HG02884 (cell line): ENCODE data around the gene CLEC3A.
"Not testable (repeated sequence)": the region's sequence is repeated elsewhere in the genome, so short reads cannot be mapped to it uniquely, and the experiment has no call there.

Experiments
- ATAC-seq: cut with Tn5 transposase; IDR thresholded peaks from one replicate; pipeline ENCODE4 v1.9.1; 2021; ENCODE audit warnings: mild to moderate bottlenecking, moderate library complexity; ENCODE audit not compliant: unreplicated experiment

The CLEC3A gene

GRCh38 chr16:78025631-78026030 lies 3.3 kb downstream of the CLEC3A start:
- no peak for ATAC-seq

- ATAC-seq = no peak
These were observed 5.7 kb downstream of the CLEC3A start for GRCh38 chr16:78028018-78028417.

- no peak for ATAC-seq
These were observed 12.2 kb downstream of the CLEC3A start for GRCh38 chr16:78034530-78034929.

- ATAC-seq = no peak
These were observed 12.7 kb downstream of the CLEC3A start for GRCh38 chr16:78035012-78035411.

- no peak for ATAC-seq
These were observed 18.0 kb downstream of the CLEC3A start for GRCh38 chr16:78040396-78040795.

- ATAC-seq = no peak
These were observed 23.7 kb downstream of the CLEC3A start for GRCh38 chr16:78045865-78046581.

- ATAC-seq = no peak
These were observed 26.0 kb downstream of the CLEC3A start for GRCh38 chr16:78048319-78048718.

GRCh38 chr16:78050734-78051400 lies 28.5 kb downstream of the CLEC3A start:
- no peak for ATAC-seq

- no peak for ATAC-seq
These were observed 35.6 kb downstream of the CLEC3A start for GRCh38 chr16:78057803-78058564.

GRCh38 chr16:78059806-78060205 lies 37.5 kb downstream of the CLEC3A start:
- not testable (repeated sequence) for ATAC-seq

- no peak for ATAC-seq
These were observed 37.9 kb downstream of the CLEC3A start for GRCh38 chr16:78060295-78060694.

GRCh38 chr16:78060809-78061208 lies 38.5 kb downstream of the CLEC3A start:
- no peak for ATAC-seq

GRCh38 chr16:78065319-78065718 lies 43.0 kb downstream of the CLEC3A start:
- ATAC-seq = no peak

GRCh38 chr16:78069913-78070312 lies 47.6 kb downstream of the CLEC3A start:
- no peak for ATAC-seq

GRCh38 chr16:78072275-78072674 lies 49.9 kb downstream of the CLEC3A start:
- no peak for ATAC-seq

GRCh38 chr16:78075800-78076199 lies 53.5 kb downstream of the CLEC3A start:
- no peak for ATAC-seq

- ATAC-seq = no peak
These were observed 59.0 kb downstream of the CLEC3A start for GRCh38 chr16:78081341-78081740.
